Measurements from ENCODE around the gene D2HGDH.
A peak's percentile ranks its signal among the peaks of the same experiment; 100 is the strongest.
"Not testable (repeated sequence)": the region's sequence is repeated elsewhere in the genome, so short reads cannot be mapped to it uniquely, and the experiment has no call there.

Gene D2HGDH

GRCh38 chr2:241724975-241725870 lies 9.2 kb upstream of the D2HGDH start:
- no peak for DNase-seq (ENCODE audit: low spot score)

DNA sequence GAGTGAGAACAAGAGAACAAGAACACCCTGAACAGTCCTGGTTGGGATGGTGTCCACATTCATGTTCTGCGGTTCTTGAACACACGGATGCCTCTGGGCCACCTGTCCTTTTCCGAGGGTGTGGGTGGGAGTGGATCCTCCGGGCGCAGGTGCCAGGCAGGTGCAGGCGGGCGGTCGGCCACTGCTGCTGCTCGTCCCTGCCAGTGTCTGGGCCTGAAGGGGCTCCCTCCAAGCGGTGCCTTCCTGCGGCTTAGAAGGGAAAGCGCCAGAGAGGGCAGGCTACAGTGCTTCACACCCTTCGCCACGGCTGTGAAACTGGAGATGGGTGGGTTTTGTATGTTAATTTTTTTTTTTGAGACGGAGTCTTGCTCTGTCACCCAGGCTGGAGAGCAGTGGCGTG lies 8.0 kb upstream of the D2HGDH start:
- no peak for DNase-seq (ENCODE audit: low spot score)

- DNase-seq (ENCODE audit: low spot score), result no peak
Observed at GRCh38 chr2:241728000-241728399, 6.4 kb upstream of the D2HGDH start.

DNA sequence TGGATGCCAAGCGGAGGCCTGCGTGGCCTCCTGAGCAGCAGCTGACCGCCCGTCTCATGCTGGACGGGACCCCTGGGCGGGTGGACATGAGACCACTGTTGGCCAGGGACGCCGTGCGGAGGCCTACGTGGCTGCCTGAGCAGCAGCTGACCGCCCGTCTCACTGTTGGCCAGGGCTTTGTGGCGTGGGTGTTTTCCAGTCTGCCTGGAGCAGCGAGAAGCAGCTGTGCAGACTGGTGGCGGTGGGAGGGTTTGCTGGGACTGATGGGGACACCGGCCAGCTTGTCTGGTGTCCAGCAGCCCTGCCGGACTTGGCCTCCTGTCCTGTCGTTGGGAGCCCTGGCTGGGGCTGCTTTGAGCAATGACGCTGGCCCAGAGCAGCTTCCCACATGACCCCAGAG lies 5.8 kb upstream of the D2HGDH start:
- no peak for DNase-seq (ENCODE audit: low spot score)

DNA sequence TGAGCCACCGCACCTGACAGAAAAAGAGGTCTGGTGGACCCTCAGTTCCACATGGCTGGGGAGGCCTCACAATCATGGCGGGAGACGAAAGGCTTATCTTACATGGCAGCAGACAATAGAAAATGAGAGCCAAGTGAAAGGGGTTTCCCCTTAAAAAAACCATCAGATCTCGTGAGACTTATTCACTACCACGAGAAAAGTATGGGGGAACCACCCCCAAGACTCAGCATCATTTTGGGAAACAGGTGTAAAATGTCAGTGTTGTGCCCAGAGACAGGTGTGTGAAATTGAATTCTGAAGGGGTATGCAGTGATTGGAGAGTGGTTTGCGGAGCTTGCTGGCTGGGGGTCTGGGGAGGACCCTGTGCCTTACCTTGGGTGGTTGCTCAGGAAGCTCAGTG lies 4.6 kb upstream of the D2HGDH start:
- no peak for DNase-seq (ENCODE audit: low spot score)

DNA sequence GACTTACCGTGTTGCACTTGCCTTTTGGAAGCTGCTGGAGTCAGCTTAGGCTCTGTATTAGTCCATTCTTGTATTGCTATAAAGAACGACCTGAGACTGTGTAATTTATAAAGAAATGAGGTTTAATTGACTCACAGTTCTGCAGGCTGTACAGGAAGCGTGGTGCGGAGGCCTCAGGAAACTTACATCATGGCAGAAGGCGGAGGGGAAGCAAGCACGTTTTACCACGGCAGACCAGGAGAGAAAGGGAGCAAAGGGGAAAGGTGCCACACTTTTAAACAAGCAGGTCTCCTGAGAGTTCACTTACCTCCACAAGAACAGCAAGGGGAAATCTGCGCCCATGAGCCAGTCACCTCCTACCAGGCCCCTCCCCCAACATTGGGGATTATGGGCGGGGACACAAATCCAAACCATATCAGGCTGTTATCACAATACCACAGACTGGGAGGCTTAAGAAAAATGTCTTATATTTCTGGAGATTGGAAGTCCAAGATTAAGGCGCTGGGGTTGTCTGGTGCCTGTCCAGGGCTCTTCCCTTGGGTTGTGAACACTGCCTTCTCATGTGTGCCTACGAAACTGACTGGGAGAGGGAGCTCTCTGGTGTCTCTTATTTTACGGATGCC lies 3.6 kb upstream of the D2HGDH start:
- DNase-seq (ENCODE audit: low spot score), result no peak

DNA sequence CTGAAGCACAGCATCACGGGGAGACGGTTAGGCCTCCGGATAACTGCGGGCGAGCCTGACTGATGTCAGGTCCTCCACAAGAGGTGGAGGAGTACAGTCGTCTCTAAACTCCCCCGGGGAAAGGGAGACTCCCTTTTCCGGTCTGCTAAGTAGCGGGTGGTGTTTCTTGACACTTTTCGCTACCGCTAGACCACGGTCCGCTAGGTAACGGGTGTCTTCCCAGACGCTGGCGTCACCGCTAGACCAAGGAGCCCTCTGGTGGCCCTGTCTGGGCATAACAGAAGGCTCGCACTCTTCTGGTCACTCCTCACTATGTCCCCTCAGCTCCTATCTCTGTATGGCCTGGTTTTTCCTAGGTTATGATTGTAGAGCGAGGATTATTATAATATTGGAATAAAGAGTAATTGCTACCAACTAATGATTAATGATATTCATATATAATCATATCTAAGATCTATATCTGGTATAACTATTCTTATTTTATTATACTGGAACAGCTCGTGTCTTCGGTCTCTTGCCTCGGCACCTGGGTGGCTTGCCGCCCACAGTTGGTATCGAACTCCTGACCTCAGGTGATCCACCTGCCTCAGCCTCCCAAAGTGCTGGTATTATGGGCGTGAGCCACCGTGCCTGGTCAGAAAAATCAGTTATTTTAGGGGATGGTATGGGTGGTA lies 1.8 kb upstream of the D2HGDH start:
- DNase-seq (ENCODE audit: low spot score), result not testable (repeated sequence)

- peak; percentile 2 for DNase-seq (ENCODE audit: low spot score)
Observed at GRCh38 chr2:241733391-241734207, 831 bp upstream of the D2HGDH start.

DNA sequence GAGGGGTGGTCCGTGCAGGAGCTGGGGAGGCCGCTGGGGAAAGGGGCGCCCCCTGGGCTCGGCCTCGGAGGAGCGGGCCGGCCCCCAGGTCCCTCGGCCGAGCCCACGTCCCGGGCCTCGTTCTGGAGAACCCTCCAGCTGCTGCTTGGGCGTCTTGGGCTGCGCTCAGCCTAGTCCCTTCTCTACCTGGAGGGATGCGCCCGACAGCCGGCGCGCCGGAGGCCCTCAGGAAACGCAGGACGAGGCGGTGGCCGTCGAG lies 293 bp upstream of the D2HGDH start:
- no peak for DNase-seq (ENCODE audit: low spot score)

DNA sequence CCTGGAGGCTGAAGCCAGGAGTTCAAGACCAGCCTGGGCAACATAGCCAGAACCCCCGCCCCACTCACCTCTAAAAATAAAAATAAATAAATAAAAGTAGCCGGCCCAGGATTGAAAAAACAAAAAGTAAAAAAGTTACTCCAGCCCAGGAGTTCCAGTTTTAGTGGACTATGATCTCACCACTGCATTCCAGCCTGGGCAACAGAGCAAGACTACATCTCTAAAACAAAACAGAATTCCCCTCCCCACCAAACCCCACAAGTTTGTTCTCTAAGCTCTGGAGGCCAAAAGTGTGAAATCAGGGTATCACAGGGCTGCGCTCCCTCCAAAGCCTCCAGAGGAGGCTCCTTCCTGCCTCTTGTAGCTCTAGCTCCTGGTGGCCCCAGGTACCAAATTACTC lies 1.7 kb downstream of the D2HGDH start:
- DNase-seq (ENCODE audit: low spot score), result no peak

DNA sequence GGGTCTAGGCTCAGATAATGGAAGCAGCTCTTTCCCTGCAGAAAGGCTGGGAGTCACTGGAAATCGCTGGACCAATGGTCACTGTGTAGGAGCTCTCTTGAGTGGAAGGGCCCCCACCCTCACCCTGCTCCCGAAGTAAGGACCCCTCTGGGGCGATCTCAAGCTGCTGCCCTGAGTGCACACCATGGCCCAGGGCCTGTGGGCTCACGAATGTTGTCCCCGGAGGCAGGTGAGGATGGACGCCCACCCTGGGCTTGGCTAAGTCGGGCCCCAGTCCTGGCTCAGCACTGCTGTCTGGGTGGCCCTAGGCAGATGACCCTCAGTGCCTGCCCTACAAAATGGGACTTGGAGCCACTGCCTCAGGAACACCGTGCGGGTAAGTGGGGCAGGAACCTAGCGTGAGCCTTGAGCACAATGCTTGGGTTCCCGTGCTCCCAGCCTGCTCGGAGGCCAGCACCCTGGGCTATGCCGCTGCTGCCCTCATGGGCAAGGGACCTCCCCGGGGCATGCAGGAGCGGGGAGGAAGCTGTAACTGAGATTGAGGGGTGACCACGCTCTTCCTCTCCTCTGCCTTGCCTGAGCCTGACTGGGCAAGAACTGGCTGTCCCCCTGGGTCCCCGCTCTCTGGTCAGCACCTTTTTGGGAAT lies 3.7 kb downstream of the D2HGDH start:
- no peak for DNase-seq (ENCODE audit: low spot score)

- DNase-seq (ENCODE audit: low spot score), result no peak
Observed at GRCh38 chr2:241739177-241739576, 4.7 kb downstream of the D2HGDH start.

- no peak for DNase-seq (ENCODE audit: low spot score)
Observed at GRCh38 chr2:241739651-241740050, 5.2 kb downstream of the D2HGDH start.

- DNase-seq (ENCODE audit: low spot score), result no peak
Observed at GRCh38 chr2:241741016-241741415, 6.6 kb downstream of the D2HGDH start.

- DNase-seq (ENCODE audit: low spot score), result no peak
Observed at GRCh38 chr2:241742320-241742939, 8.0 kb downstream of the D2HGDH start.

DNA sequence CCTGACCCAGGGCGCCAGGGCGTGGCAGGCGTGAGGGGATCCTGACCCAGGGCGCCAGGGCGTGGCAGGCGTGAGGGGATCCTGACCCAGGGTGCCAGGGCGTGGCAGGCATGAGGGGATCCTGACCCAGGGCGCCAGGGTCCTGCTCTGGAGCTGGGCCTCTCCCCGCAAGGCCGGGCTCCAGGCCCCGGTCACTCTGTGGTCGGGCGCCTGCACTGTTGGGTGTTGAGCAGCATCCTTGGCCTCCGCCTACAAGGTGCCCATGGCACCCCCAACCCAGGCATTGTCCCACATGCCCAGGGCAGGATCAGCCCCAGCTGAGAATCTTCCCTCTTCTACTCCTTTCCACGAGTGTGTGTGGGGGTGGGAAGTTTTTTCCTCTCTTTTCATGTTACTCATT lies 8.6 kb downstream of the D2HGDH start:
- not testable (repeated sequence) for DNase-seq (ENCODE audit: low spot score)

DNA sequence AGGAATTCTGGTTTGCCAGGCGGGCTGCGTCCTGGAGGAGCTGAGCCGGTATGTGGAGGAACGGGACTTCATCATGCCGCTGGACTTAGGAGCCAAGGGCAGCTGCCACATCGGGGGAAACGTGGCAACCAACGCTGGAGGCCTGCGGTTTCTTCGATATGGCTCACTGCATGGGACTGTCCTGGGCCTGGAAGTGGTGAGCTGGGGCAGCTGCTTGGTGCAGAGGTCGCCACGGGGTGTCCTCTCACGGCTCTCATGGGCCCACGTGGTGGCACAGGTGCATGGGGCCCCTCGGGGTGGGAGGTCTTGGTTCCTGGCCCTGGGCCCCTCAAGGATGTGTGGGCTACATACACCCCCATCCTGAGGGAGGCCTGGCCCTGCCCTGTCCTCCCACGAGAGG lies 9.2 kb downstream of the D2HGDH start:
- no peak for DNase-seq (ENCODE audit: low spot score)

GRCh38 chr2:241744028-241744754 lies 9.8 kb downstream of the D2HGDH start:
- DNase-seq (ENCODE audit: low spot score), result no peak

DNA sequence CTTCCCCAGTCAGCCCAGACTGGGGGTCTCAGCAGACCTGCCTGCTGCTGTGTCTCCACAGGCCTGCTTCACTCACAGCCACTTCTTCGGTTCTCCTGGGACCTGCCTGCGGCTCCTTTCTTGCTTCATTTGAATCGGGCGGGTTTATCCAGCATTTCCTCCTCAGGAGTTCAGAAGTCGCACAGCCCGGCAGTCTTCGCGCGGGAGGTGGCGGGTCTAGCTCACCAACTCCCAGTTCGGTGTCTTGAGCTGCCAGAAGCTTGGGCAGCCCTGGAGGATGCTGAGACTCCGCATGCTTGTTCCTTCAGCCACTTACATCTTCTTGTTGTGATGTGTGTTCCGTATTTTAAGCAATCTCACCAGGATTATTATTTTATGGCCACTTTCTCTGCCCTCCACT lies 10.8 kb downstream of the D2HGDH start:
- no peak for DNase-seq (ENCODE audit: low spot score)

DNA sequence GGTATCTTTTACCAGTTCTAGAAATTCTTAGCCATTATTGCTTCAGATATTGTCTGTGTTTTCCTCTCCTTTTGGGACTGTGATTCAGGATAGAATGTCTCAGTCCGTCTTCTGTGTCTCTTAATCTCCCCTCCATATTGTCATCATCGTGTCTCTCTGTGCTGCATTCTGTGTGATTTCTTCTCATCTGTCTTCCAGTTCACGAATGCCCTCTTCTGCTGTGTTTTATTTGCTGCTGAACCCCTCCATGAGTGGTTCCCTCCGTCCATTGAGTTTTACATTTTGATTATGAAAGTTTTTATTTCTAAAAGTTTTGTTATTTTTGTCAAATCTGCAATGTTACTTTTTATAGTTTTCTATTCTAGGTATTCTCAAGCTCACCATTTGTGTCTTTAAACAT lies 11.7 kb downstream of the D2HGDH start:
- DNase-seq (ENCODE audit: low spot score), result no peak
